ENCODE data around the gene STEAP3. TPM values are rescaled to one million over a fixed set of nuclear protein-coding genes. Genes with fewer than 3 reads are reported as not detected.

STEAP3 gene
- total RNA-seq, 1 experiment from 2014 or later, result 15.4 TPM

DNA sequence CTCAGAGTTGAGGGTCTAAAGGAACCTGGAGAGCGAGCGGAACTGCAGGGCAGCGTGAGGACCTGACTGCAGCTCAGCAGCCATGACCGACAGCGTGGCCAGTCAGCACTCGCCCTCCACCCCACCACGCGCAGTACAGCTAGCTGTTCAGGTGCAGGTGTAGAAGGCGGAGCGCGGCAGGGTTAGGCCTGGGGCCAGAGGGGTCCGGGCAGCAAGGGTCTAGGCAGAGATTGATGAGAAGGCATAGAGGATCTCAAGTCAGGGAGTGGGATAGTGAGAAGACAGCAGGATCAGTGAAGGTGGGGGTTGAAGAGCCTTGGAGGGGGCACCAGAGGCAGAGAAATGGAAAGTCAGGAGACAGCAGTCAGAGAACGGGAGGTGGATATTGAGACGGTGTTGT, 71.0 kb downstream of the STEAP3 start:
- no peak overlapping the region for H3K4ac ChIP-seq (ENCODE audit: low read depth, low read length)
- Mint-ChIP-seq H3K9me3 (no peaks in the 10 kb centered on the region), H3K27ac (no peak overlapping the region), H3K4me1 (peaks cover 7 to 9% of the 10 kb centered on the region in 2 experiments), H3K36me3 (ENCODE audit: insufficient read depth in 1 of 3, low read depth in 3 of 3) (no peaks in the 10 kb centered on the region), H3K4me3 (no peak overlapping the region), H3K27me3 (ENCODE audit: low read depth) (peaks cover 9% of the 10 kb centered on the region)
- TF ChIP-seq, protein P1, sequence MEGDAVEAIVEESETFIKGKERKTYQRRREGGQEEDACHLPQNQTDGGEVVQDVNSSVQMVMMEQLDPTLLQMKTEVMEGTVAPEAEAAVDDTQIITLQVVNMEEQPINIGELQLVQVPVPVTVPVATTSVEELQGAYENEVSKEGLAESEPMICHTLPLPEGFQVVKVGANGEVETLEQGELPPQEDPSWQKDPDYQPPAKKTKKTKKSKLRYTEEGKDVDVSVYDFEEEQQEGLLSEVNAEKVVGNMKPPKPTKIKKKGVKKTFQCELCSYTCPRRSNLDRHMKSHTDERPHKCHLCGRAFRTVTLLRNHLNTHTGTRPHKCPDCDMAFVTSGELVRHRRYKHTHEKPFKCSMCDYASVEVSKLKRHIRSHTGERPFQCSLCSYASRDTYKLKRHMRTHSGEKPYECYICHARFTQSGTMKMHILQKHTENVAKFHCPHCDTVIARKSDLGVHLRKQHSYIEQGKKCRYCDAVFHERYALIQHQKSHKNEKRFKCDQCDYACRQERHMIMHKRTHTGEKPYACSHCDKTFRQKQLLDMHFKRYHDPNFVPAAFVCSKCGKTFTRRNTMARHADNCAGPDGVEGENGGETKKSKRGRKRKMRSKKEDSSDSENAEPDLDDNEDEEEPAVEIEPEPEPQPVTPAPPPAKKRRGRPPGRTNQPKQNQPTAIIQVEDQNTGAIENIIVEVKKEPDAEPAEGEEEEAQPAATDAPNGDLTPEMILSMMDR (conservative IDR thresholded peaks at IDR 0.05), result no peak
- no peak overlapping the region for H4K8ac ChIP-seq (replicated peaks; ENCODE audit: insufficient read length, low read depth, low read length)
- no peak overlapping the region for H3K56ac ChIP-seq (ENCODE audit: insufficient read length, low read depth, low read length)
- no peak overlapping the region for H4K91ac ChIP-seq (ENCODE audit: insufficient read length, low read depth, low read length)
- no peak overlapping the region for H3K18ac ChIP-seq (ENCODE audit: insufficient read length, low read depth, low read length)
- H4K5ac ChIP-seq (ENCODE audit: insufficient read length, low read depth, low read length), result no peak overlapping the region
- no peak overlapping the region for H3K4me2 ChIP-seq (ENCODE audit: insufficient read depth, insufficient read length, low read length)
- no peaks in the 10 kb centered on the region for H3K79me1 ChIP-seq (ENCODE audit: insufficient read depth, low read depth, low read length, poor library complexity, severe bottlenecking)
- no peaks in the 10 kb centered on the region for H4K20me1 ChIP-seq (ENCODE audit: control insufficient read depth, insufficient read depth, insufficient read length)
- H3K9ac ChIP-seq (ENCODE audit: extremely low read depth, insufficient read length, low read length), result no peak overlapping the region
- H3K79me2 ChIP-seq (ENCODE audit: insufficient read depth, low read length), result no peaks in the 10 kb centered on the region
- H2BK12ac ChIP-seq (ENCODE audit: insufficient read length, low read depth, low read length), result no peak overlapping the region
- DNase-seq, result no peak
- WGBS (ENCODE audit: extremely low coverage, insufficient read length, low lambda C conversion rate), result no CpG with 5 or more reads among the region's 14 CpGs
- H2BK15ac ChIP-seq (ENCODE audit: low read depth, low read length), result no peak overlapping the region
- no peak overlapping the region for H3T11ph ChIP-seq (ENCODE audit: low read length)
- no peak overlapping the region for H2AK5ac ChIP-seq (ENCODE audit: insufficient read length, low read length)
- H3K23ac ChIP-seq (ENCODE audit: insufficient read length, low read depth, low read length), result no peak overlapping the region
- no peak overlapping the region for H2BK5ac ChIP-seq (ENCODE audit: insufficient read length, low read length)
- H3K9me3 ChIP-seq (ENCODE audit: control insufficient read depth, low read depth, low read length), result no peaks in the 10 kb centered on the region
- H3K4me1 ChIP-seq (ENCODE audit: insufficient read depth, low read length), result no peaks in the 10 kb centered on the region
- no peaks in the 10 kb centered on the region for H3K23me2 ChIP-seq (ENCODE audit: insufficient read length, low read depth, low read length, poor library complexity, severe bottlenecking)
- no peak overlapping the region; the same call in 1 of the 2 replicates for H3K14ac ChIP-seq (ENCODE audit: insufficient read depth, low read length)
- no peak overlapping the region for H3K27ac ChIP-seq (ENCODE audit: insufficient read length, low read depth, low read length)
- H2AFZ ChIP-seq (ENCODE audit: low read length), result no peak overlapping the region
- no peak overlapping the region for H2BK20ac ChIP-seq (ENCODE audit: low read depth, low read length, poor library complexity, severe bottlenecking)
- no peaks in the 10 kb centered on the region for H3K27me3 ChIP-seq (ENCODE audit: insufficient read depth, low read length)
- no peak overlapping the region for H2BK120ac ChIP-seq (ENCODE audit: low read depth, low read length, poor library complexity, severe bottlenecking)
